GM18873 (cell line): Measurements from ENCODE around the gene KDF1.
"Not testable (repeated sequence)": the region's sequence is repeated elsewhere in the genome, so short reads cannot be mapped to it uniquely, and the experiment has no call there.

Experiments
- ATAC-seq: cut with Tn5 transposase; IDR thresholded peaks from one replicate; pipeline ENCODE4 v1.9.1; 2021; ENCODE audit warnings: mild to moderate bottlenecking, moderate library complexity, moderate number of reproducible peaks; ENCODE audit not compliant: unreplicated experiment, low FRiP score

Gene KDF1

GRCh38 chr1:26960625-26960966 is 328 bp upstream of the KDF1 start:
- ATAC-seq: no peak

GRCh38 chr1:26959270-26959669 is 998 bp downstream of the KDF1 start:
- ATAC-seq: no peak

- no peak for ATAC-seq
Observed at GRCh38 chr1:26957306-26957705, 3.0 kb downstream of the KDF1 start.

GRCh38 chr1:26956321-26956720 is 3.9 kb downstream of the KDF1 start:
- no peak for ATAC-seq

- no peak for ATAC-seq
Observed at GRCh38 chr1:26953374-26953773, 6.9 kb downstream of the KDF1 start.

GRCh38 chr1:26951821-26952497 is 8.3 kb downstream of the KDF1 start:
- no peak for ATAC-seq

- ATAC-seq: no peak
Observed at GRCh38 chr1:26951216-26951615, 9.1 kb downstream of the KDF1 start.

- ATAC-seq: no peak
Observed at GRCh38 chr1:26950602-26951001, 9.7 kb downstream of the KDF1 start.

- no peak for ATAC-seq
Observed at GRCh38 chr1:26949926-26950319, 10.3 kb downstream of the KDF1 start.

- ATAC-seq: no peak
Observed at GRCh38 chr1:26949266-26949925, 10.9 kb downstream of the KDF1 start.

GRCh38 chr1:26948725-26949057 is 11.6 kb downstream of the KDF1 start:
- ATAC-seq: not testable (repeated sequence)

- ATAC-seq: no peak
Observed at GRCh38 chr1:26946270-26946669, 14.0 kb downstream of the KDF1 start.

- ATAC-seq: no peak
Observed at GRCh38 chr1:26945728-26946127, 14.5 kb downstream of the KDF1 start.

GRCh38 chr1:26945138-26945537 is 15.1 kb downstream of the KDF1 start:
- ATAC-seq: no peak

GRCh38 chr1:26942656-26943055 is 17.6 kb downstream of the KDF1 start:
- no peak for ATAC-seq

- ATAC-seq: no peak
Observed at GRCh38 chr1:26941311-26941710, 19.0 kb downstream of the KDF1 start.

GRCh38 chr1:26938659-26939025 is 21.6 kb downstream of the KDF1 start:
- no peak for ATAC-seq

GRCh38 chr1:26938004-26938658 is 22.1 kb downstream of the KDF1 start:
- ATAC-seq: no peak

GRCh38 chr1:26936823-26937222 is 23.4 kb downstream of the KDF1 start:
- no peak for ATAC-seq

- no peak for ATAC-seq
Observed at GRCh38 chr1:26932531-26932930, 27.7 kb downstream of the KDF1 start.

- ATAC-seq: no peak
Observed at GRCh38 chr1:26923711-26924110, 36.6 kb downstream of the KDF1 start.

GRCh38 chr1:26922901-26923300 is 37.4 kb downstream of the KDF1 start:
- no peak for ATAC-seq
